Naive thymus-derived CD4-positive, alpha-beta T cell (primary cell): ENCODE measurements around the gene ASAP3. TPM values are rescaled to one million over a fixed set of nuclear protein-coding genes. Genes with fewer than 3 reads are reported as not detected.

ENCODE experiments used
- ATAC-seq: fragments of 150-1000 bp; cut with Tn5 transposase; 2 replicates; pipeline ENCODE4 v1.10.0; 2021; ENCODE audit warnings: mild to moderate bottlenecking, moderate library complexity
- CTCF ChIA-PET: fragments of 350-600 bp; sonication (Branson Sonifier 250); formaldehyde crosslinking; loops from one replicate; lab custom pipeline; 2021; ENCODE audit warnings: antibody characterized with exemption; lab: Charles Lee
- POLR2A ChIA-PET: fragments of 350-600 bp; sonication (Branson Sonifier 250); formaldehyde crosslinking; loops from one replicate; lab custom pipeline; 2021; ENCODE audit warnings: antibody characterized with exemption, inconsistent platforms; lab: Charles Lee
- DNase-seq, 9 donors: peaks; one replicate each; pipeline versions ENCODE4 v3.0.0 to v3.0.0-alpha.2; 2020 to 2022; ENCODE audit warnings: mixed read lengths in 1 of 9
- H3K27ac ChIP-seq: one replicate; pipeline ENCODE4 v1.7.0; 2013; ENCODE audit warnings: mild to moderate bottlenecking, low read depth, low read length, moderate library complexity
- H3K27me3 ChIP-seq, 2 donors: one replicate each; pipeline ENCODE4 v1.7.0; 2013; ENCODE audit warnings: low read length in 2 of 2, mild to moderate bottlenecking in 2 of 2, moderate library complexity in 2 of 2; ENCODE audit not compliant: control insufficient read depth in 2 of 2, insufficient read depth in 2 of 2
- H3K36me3 ChIP-seq, 3 experiments: 1 replicate in 2 of 3; 2 replicates in 1 of 3; pipeline ENCODE4 v1.7.0; 2013; ENCODE audit warnings: low read length in 3 of 3, mild to moderate bottlenecking in 3 of 3, moderate library complexity in 1 of 3; ENCODE audit not compliant: insufficient read depth in 3 of 3, control insufficient read depth in 2 of 3
- H3K4me1 ChIP-seq, 2 donors: one replicate each; pipeline ENCODE4 v1.7.0; 2013; ENCODE audit warnings: low read length in 2 of 2, mild to moderate bottlenecking in 2 of 2, moderate library complexity in 1 of 2; ENCODE audit not compliant: control insufficient read depth in 2 of 2, insufficient read depth in 2 of 2
- H3K4me3 ChIP-seq: 2 replicates; pipeline ENCODE4 v1.7.0; 2013; ENCODE audit warnings: mild to moderate bottlenecking, low read length
- H3K9me3 ChIP-seq, 3 experiments: 1 replicate in 2 of 3; 2 replicates in 1 of 3; pipeline ENCODE4 v1.7.0; 2013; ENCODE audit warnings: low read length in 3 of 3; ENCODE audit not compliant: control insufficient read depth in 2 of 3
- H3K27ac Mint-ChIP-seq, 9 donors: one replicate each; pipeline ENCODE4 v1.8.0; 2020 to 2022; ENCODE audit warnings: mixed read lengths in 9 of 9, mild to moderate bottlenecking in 8 of 9, moderate library complexity in 5 of 9, inconsistent platforms in 2 of 9
- H3K27me3 Mint-ChIP-seq, 5 donors: one replicate each; pipeline ENCODE4 v1.8.0; 2021 to 2022; ENCODE audit warnings: mixed read lengths in 5 of 5, mild to moderate bottlenecking in 1 of 5
- H3K36me3 Mint-ChIP-seq, 5 donors: one replicate each; pipeline ENCODE4 v1.8.0; 2020 to 2022; ENCODE audit warnings: mixed read lengths in 5 of 5, mild to moderate bottlenecking in 3 of 5, inconsistent platforms in 1 of 5
- H3K4me1 Mint-ChIP-seq, 7 donors: one replicate each; pipeline ENCODE4 v1.8.0; 2020 to 2022; ENCODE audit warnings: mixed read lengths in 7 of 7, mild to moderate bottlenecking in 3 of 7, inconsistent platforms in 1 of 7
- H3K4me3 Mint-ChIP-seq, 10 donors: one replicate each; pipeline ENCODE4 v1.8.0; 2020 to 2022; ENCODE audit warnings: mild to moderate bottlenecking in 10 of 10, mixed read lengths in 10 of 10, moderate library complexity in 6 of 10, inconsistent platforms in 2 of 10
- H3K9me3 Mint-ChIP-seq, 11 donors: one replicate each; pipeline ENCODE4 v1.8.0; 2020 to 2022; ENCODE audit warnings: mixed read lengths in 11 of 11, mild to moderate bottlenecking in 4 of 11, inconsistent platforms in 1 of 11, moderate library complexity in 1 of 11
- intact Hi-C, 2 donors: fragments of 100-400 bp; cut with micrococcal nuclease; formaldehyde crosslinking; loops; one replicate each; pipeline ENCODE4 v1.15.1; 2023
- polyA plus RNA-seq, 2 donors: library from polyadenylated mRNA; unstranded; fragments of 300-500 nt; fragmentation: Illumina TruSeq; gene quantifications; one replicate each; pipeline ENCODE4 v1.2.3, GENCODE V29; 2021
- total RNA-seq, 6 experiments: library from RNA in 5 of 6; stranded (reverse) in 5 of 6; gene quantifications; 1 replicate in 5 of 6; 2 replicates in 1 of 6; pipeline ENCODE4 v1.2.3 and lab custom pipeline; 2021 to 2026

ASAP3 gene
- total and polyA plus RNA-seq, 7 experiments from 2014 or later, result 0.12 to 8.8 (median 1.5) TPM

DNA sequence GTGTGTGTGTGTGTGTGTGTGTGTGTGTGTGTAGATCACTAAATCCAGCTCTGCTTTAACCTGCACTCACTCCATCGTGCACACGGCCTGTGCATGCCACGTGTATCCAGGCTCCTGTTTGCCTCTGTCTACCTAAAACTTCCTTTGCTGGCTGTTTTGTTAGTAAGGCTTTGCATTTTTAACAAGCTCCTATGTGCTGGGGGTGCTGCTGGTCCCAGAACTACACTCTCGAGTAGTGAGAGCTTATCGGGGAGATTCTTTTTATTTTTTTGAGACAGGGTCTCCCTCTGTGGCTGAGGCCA lies 58.8 kb downstream of the ASAP3 start:
- Histone ChIP-seq H3K27me3 (no peaks in the 10 kb centered on the region), H3K27ac (peak overlapping the region; percentile 65), H3K36me3 (peaks cover 0 to 5% (median 0%) of the 10 kb centered on the region in 3 experiments), H3K9me3 (no peaks in the 10 kb centered on the region), H3K4me1 (peaks cover 10 to 20% of the 10 kb centered on the region in 2 donors), H3K4me3 (peak overlapping the region; percentile 27)
- DNase-seq (no peak), ATAC-seq (no peak)
- H3K27ac Mint-ChIP-seq, result peak overlapping the region; percentile 55 to 91 (median 88)
- peak overlapping the region; percentile 71 to 96 (median 90) for H3K4me3 Mint-ChIP-seq
- H3K36me3 Mint-ChIP-seq, result peaks cover 0 to 8% (median 0%) of the 10 kb centered on the region in 5 donors
- peaks cover 18 to 40% (median 33%) of the 10 kb centered on the region in 7 donors for H3K4me1 Mint-ChIP-seq
- ChIA-PET CTCF (interaction anchor here (0.6 to 2.2 kb wide), 4 partner anchors 22 to 311 kb away, joined by 3 to 5 read pairs (median 4); no protein-coding TSS in a partner anchor), POLR2A (interaction anchor here (0.6 to 1.7 kb wide), 5 partner anchors 27 to 1316 kb away, joined by 3 to 6 read pairs (median 3); partner anchors contain the start of gene HNRNPR)
- H3K27me3 Mint-ChIP-seq, result peaks cover 0 to 52% (median 0%) of the 10 kb centered on the region in 5 donors
- no peaks in the 10 kb centered on the region for H3K9me3 Mint-ChIP-seq
- intact Hi-C loops, result no loop called here

DNA sequence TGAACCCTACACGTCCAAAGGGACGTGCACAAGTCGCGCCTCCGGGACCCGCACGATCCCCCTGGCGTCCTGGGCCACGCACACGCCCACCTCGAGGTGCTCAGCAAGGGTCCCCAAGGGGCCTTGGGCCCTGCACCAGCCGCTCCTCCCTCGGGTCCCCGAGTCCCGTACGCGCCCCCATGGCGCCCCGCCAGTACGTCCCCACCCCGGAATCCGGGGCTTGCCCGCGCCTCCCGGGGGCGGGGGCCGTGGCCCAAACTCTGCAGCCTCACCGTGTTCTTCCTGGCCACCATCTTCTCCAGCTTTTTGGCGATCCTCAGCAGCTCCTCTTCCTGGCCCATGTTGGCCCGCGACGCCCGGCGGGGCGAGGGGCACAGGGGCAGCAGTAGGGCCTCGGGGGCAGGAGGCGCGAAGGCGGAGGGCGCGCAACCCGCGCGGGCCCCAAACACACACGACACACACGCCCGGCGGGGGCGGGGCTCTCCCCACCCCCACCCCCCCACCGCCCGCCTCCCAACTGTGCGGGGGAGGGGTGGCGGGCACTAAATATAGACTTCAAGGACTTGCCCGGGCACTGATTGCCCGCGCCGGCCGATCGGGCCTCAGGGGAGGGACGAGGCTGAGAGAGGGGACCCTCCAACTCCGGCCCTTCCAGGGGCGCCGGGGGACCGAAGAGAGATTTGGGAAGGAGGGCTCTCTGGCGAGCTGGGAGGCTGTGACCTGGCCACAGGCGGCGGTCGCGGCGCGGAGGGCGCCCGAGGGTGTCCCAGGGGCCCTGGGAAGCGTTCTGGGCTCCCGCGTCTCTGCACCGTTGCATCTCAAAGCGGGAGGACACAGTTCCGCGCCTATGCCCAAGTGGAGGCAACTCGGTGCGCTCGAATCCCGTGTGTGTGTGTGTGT lies 59.4 kb downstream of the ASAP3 start, which contains the start of gene TCEA3:
Gene TCEA3, minus strand, starts transcription at position 456 of the 900 bp plus-strand sequence. Its CDS starts 115 bp downstream, at position 341.
- peaks cover 10 to 20% of the 10 kb centered on the region in 2 donors for H3K4me1 ChIP-seq
- no peaks in the 10 kb centered on the region for H3K9me3 ChIP-seq
- Mint-ChIP-seq H3K27ac (peak within 1 kb of the TSS; percentile 81 to 96 (median 91)), H3K4me1 (peaks cover 18 to 45% (median 39%) of the 10 kb centered on the region in 7 donors), H3K27me3 (peaks cover 0 to 52% (median 0%) of the 10 kb centered on the region in 5 donors), H3K4me3 (peak within 1 kb of the TSS; percentile 81 to 96 (median 92)), H3K36me3 (peaks cover 0 to 8% (median 0%) of the 10 kb centered on the region in 5 donors), H3K9me3 (no peaks in the 10 kb centered on the region)
- intact Hi-C loops, result loop anchor here in 1 of 2 donors (5.0 kb wide), 2 partner anchors 82 to 108 kb away; partner anchors contain the start of genes E2F2 and HNRNPR
- peak within 1 kb of the TSS; percentile 59 for H3K4me3 ChIP-seq
- H3K27ac ChIP-seq, result peak within 1 kb of the TSS; percentile 65
- peaks cover 0 to 5% (median 0%) of the 10 kb centered on the region in 3 experiments for H3K36me3 ChIP-seq
- no peaks in the 10 kb centered on the region for H3K27me3 ChIP-seq
- DNase-seq (peak; percentile 24 to 54 (median 49)), ATAC-seq (peak; percentile 70)
- CTCF ChIA-PET, result interaction anchor here (0.6 to 2.2 kb wide), 3 partner anchors 21 to 135 kb away, joined by 4 to 5 read pairs (median 5); no protein-coding TSS in a partner anchor
- POLR2A ChIA-PET, result interaction anchor here (0.6 to 1.1 kb wide), 5 partner anchors 23 to 1317 kb away, joined by 3 read pairs; no protein-coding TSS in a partner anchor

DNA sequence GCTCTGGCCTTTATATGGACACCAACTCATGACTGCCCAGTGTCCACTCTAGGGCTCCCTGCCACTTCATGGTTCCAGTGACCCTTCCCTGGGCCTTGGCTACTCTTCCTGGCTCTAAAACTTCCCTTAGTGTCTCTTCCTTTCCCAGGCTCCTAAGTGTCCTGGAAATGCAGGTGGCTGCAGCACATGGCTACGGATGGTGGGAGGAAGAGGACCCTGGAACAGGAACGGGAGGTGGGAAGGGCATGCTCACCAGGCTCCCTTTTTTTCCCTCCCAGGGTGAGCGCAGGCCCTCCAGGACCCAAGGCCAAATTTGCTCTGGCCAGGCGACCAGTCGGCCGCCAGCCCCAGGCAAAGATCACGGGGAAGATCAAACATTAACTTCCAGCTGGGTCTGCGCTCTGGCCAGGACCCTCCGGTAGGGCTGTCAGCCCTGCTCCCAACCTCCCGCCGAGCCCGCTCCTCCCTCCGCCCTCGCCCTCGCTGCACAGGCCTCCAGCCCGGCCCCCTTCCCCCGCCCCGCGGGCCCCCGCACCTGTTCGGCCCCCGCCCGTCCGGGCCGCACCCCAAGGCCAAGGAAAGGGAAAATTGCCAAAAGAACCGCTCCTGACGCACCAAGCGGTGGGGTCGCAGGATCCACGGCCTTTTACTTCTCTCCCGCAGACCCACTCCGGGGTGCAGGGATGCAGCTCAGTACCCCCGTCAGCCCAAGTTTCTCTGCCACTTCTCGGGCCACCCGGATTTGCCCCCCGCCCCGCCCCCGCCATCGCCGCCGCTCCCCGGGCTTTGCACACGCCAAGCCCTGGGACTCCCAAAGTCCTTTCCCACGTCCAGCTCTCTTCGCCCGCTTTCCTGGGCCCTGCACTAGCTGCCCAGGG lies 60.3 kb downstream of the ASAP3 start:
- POLR2A ChIA-PET, result interaction anchor here (0.7 to 2.5 kb wide), 5 partner anchors 10 to 108 kb away, joined by 3 to 13 read pairs (median 3); partner anchors contain the start of gene HNRNPR
- peak overlapping the region; percentile 65 for H3K27ac ChIP-seq
- Mint-ChIP-seq H3K36me3 (peaks cover 0 to 8% (median 0%) of the 10 kb centered on the region in 5 donors), H3K9me3 (no peaks in the 10 kb centered on the region), H3K4me1 (peaks cover 18 to 45% (median 39%) of the 10 kb centered on the region in 7 donors), H3K4me3 (peak overlapping the region; percentile 78 to 96 (median 92)), H3K27ac (peak overlapping the region; percentile 58 to 96 (median 91)), H3K27me3 (peaks cover 0 to 46% (median 0%) of the 10 kb centered on the region in 5 donors)
- CTCF ChIA-PET, result interaction anchor here (1.5 kb wide), 1 partner anchor 12 kb away, joined by 6 read pairs; no protein-coding TSS in a partner anchor
- no peaks in the 10 kb centered on the region for H3K9me3 ChIP-seq
- DNase-seq (peak in 6 of 9 donors; percentile 11 to 23 (median 20)), ATAC-seq (no peak)
- peaks cover 10 to 20% of the 10 kb centered on the region in 2 donors for H3K4me1 ChIP-seq
- no peaks in the 10 kb centered on the region for H3K27me3 ChIP-seq
- peak overlapping the region; percentile 59 for H3K4me3 ChIP-seq
- intact Hi-C loops, result loop anchor here (2.0 to 5.0 kb wide), 3 partner anchors 55 to 109 kb away; partner anchors contain the start of genes E2F2 (in 1 of the 2), HNRNPR (in 1 of the 2) and ZNF436 (in 1 of the 2)
- H3K36me3 ChIP-seq, result peaks cover 0 to 5% (median 0%) of the 10 kb centered on the region in 3 experiments

DNA sequence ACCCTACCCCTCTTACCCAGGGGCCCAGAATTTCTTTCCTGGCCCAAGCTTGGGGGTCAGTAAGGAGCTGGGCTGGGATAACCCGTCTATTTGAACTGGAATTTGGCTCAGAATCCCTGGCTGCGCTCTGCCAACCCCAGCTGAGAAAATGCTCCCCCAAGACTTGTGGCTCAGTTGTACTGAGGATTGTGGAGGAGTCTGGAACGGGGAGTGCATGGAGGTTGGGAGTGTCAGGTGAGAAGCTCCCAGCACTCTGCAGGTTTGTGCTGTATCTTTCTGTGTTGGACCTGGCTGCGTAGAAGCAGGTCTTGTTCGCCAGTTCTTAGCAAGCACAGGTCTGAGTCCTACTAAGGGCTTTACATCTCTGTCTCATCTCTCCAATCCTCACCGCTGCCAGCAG lies 61.0 kb downstream of the ASAP3 start:
- intact Hi-C loops, result loop anchor here (1.0 to 5.0 kb wide), 5 partner anchors 54 to 109 kb away; partner anchors contain the start of genes ASAP3 (in 1 of the 2), E2F2 (in 1 of the 2), HNRNPR (in 1 of the 2) and ZNF436 (in 1 of the 2)
- POLR2A ChIA-PET, result interaction anchor here (0.6 to 2.5 kb wide), 11 partner anchors 11 to 557 kb away, joined by 3 to 13 read pairs (median 3); partner anchors contain the start of genes HNRNPR, RPL11 and SRSF10
- peak in 6 of 9 donors; percentile 21 to 33 (median 26) for DNase-seq

DNA sequence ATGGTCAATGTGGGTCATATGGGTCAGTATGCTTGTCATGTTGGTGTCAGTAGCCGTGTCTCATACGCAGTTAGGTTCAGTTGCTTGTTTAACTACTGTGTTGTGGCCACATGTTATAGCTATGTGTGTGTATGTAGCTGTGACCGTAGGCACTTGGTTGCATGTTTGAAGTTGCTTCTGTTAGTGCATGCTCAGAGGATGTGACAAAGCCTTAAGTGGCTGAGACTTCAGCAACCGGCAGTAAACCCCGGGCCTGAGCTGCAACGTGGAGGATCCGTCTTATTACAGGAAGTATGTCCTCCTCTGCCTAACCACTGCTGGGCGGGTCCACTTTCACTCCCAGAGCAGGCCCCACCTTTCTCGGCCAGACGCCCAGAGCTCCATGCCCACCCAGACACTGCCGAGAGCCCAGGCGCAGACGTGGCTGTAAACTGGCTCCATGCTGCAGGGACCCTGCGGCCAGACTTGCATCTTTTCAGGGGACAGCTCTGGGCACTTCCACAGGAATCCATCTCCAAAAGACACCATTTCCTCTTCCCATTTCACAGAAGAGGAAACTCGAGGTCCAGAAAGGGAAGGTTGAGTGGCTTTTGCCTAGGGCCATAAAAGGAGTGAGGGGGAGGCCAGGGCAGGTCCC lies 61.6 kb downstream of the ASAP3 start:
- Histone ChIP-seq H3K4me3 (peak overlapping the region; percentile 59), H3K9me3 (no peaks in the 10 kb centered on the region), H3K27ac (peak overlapping the region; percentile 65), H3K36me3 (peaks cover 0 to 10% (median 0%) of the 10 kb centered on the region in 3 experiments), H3K4me1 (peaks cover 10 to 20% of the 10 kb centered on the region in 2 donors), H3K27me3 (no peaks in the 10 kb centered on the region)
- Mint-ChIP-seq H3K4me1 (peaks cover 18 to 45% (median 37%) of the 10 kb centered on the region in 7 donors), H3K27me3 (peaks cover 0 to 35% (median 0%) of the 10 kb centered on the region in 5 donors), H3K4me3 (peak overlapping the region; percentile 74 to 96 (median 89)), H3K27ac (peak overlapping the region; percentile 58 to 96 (median 85)), H3K9me3 (no peaks in the 10 kb centered on the region), H3K36me3 (peaks cover 0 to 8% (median 1%) of the 10 kb centered on the region in 5 donors)
- ChIA-PET CTCF (interaction anchor here (0.6 to 1.9 kb wide), 4 partner anchors 10 to 144 kb away, joined by 3 to 6 read pairs (median 6); no protein-coding TSS in a partner anchor), POLR2A (interaction anchor here (0.6 to 2.5 kb wide), 13 partner anchors 10 to 558 kb away, joined by 3 to 13 read pairs (median 3); partner anchors contain the start of genes HNRNPR, RPL11 and SRSF10)
- peak; percentile 74 for ATAC-seq
- intact Hi-C loops, result loop anchor here (1.0 to 5.0 kb wide), 5 partner anchors 54 to 110 kb away; partner anchors contain the start of genes ASAP3 (in 1 of the 2), E2F2 (in 1 of the 2), HNRNPR (in 1 of the 2) and ZNF436 (in 1 of the 2)
- peak in 8 of 9 donors; percentile 40 to 73 (median 66) for DNase-seq

More for the DNA sequence above, 61.0 kb downstream of the ASAP3 start:
- peaks cover 0 to 5% (median 0%) of the 10 kb centered on the region in 3 experiments for H3K36me3 ChIP-seq
- H3K4me1 Mint-ChIP-seq, result peaks cover 18 to 45% (median 37%) of the 10 kb centered on the region in 7 donors
- no peak for ATAC-seq
- H3K4me3 ChIP-seq, result peak overlapping the region; percentile 59
- peaks cover 0 to 39% (median 0%) of the 10 kb centered on the region in 5 donors for H3K27me3 Mint-ChIP-seq
- peak overlapping the region; percentile 58 to 96 (median 91) for H3K27ac Mint-ChIP-seq
- H3K9me3 Mint-ChIP-seq, result no peaks in the 10 kb centered on the region
- H3K36me3 Mint-ChIP-seq, result peaks cover 0 to 8% (median 0%) of the 10 kb centered on the region in 5 donors
- CTCF ChIA-PET, result interaction anchor here (1.5 to 1.9 kb wide), 2 partner anchors 11 to 20 kb away, joined by 6 read pairs; no protein-coding TSS in a partner anchor
- peaks cover 10 to 20% of the 10 kb centered on the region in 2 donors for H3K4me1 ChIP-seq
- H3K27me3 ChIP-seq, result no peaks in the 10 kb centered on the region
- H3K9me3 ChIP-seq, result no peaks in the 10 kb centered on the region
- H3K27ac ChIP-seq, result peak overlapping the region; percentile 65
- H3K4me3 Mint-ChIP-seq, result peak overlapping the region; percentile 78 to 96 (median 92)
